SK-N-DZ (cell line): ENCODE data around the gene C10orf67. TPM values are rescaled to one million over a fixed set of nuclear protein-coding genes. Genes with fewer than 3 reads are reported as not detected.
"Not testable (repeated sequence)": the region's sequence is repeated elsewhere in the genome, so short reads cannot be mapped to it uniquely, and the experiment has no call there.

Experiments used
- DNase-seq: peaks from one replicate; pipeline ENCODE4 v3.0.0-alpha.2; 2015; ENCODE audit warnings: low spot score
- polyA plus RNA-seq, 2 experiments: library from polyadenylated mRNA; depleted of rRNA; stranded (reverse); fragments of >200 nt; gene quantifications; 2 replicates each; pipeline ENCODE4 v1.2.3, GENCODE V29; 2014

Gene C10orf67
- not detected in 2 replicates for polyA plus RNA-seq (2014; cell fraction: cytosol; rRNA removed)
- polyA plus RNA-seq (2014; cell fraction: nucleus; rRNA removed) = not detected in 2 replicates

GRCh38 chr10:23344241-23344841 lies at the start of gene C10orf67:
C10orf67 (minus strand) TSS chr10:23344797; CDS start chr10:23344774, 23 bp downstream.
- no peak for DNase-seq

GRCh38 chr10:23391821-23392220 lies 47.2 kb upstream of the C10orf67 start:
- no peak for DNase-seq

- no peak for DNase-seq
These were observed 46.2 kb upstream of the C10orf67 start for GRCh38 chr10:23390809-23391208.

GRCh38 chr10:23390408-23390807 lies 45.8 kb upstream of the C10orf67 start:
- not testable (repeated sequence) for DNase-seq

GRCh38 chr10:23387516-23387915 lies 42.9 kb upstream of the C10orf67 start:
- DNase-seq = not testable (repeated sequence)

- DNase-seq = no peak
These were observed 41.5 kb upstream of the C10orf67 start for GRCh38 chr10:23386052-23386451.

GRCh38 chr10:23384364-23384763 lies 39.8 kb upstream of the C10orf67 start:
- DNase-seq = no peak

- DNase-seq = no peak
These were observed 39.0 kb upstream of the C10orf67 start for GRCh38 chr10:23383637-23384036.

- no peak for DNase-seq
These were observed 36.9 kb upstream of the C10orf67 start for GRCh38 chr10:23381298-23382040.

GRCh38 chr10:23379686-23380085 lies 35.1 kb upstream of the C10orf67 start:
- no peak for DNase-seq

- DNase-seq = no peak
These were observed 31.6 kb upstream of the C10orf67 start for GRCh38 chr10:23376229-23376655.

GRCh38 chr10:23375366-23375765 lies 30.8 kb upstream of the C10orf67 start:
- DNase-seq = no peak

GRCh38 chr10:23373156-23373555 lies 28.6 kb upstream of the C10orf67 start:
- DNase-seq = no peak

- no peak for DNase-seq
These were observed 26.5 kb upstream of the C10orf67 start for GRCh38 chr10:23371073-23371472.

GRCh38 chr10:23370106-23370505 lies 25.5 kb upstream of the C10orf67 start:
- no peak for DNase-seq

- DNase-seq = no peak
These were observed 24.4 kb upstream of the C10orf67 start for GRCh38 chr10:23368816-23369640.

- DNase-seq = no peak
These were observed 23.4 kb upstream of the C10orf67 start for GRCh38 chr10:23367896-23368595.

GRCh38 chr10:23365417-23366030 lies 20.9 kb upstream of the C10orf67 start:
- not testable (repeated sequence) for DNase-seq

- no peak for DNase-seq
These were observed 19.8 kb upstream of the C10orf67 start for GRCh38 chr10:23364378-23364777.

GRCh38 chr10:23363793-23364135 lies 19.2 kb upstream of the C10orf67 start:
- no peak for DNase-seq
